Mammary epithelial cell (primary cell): ENCODE data around the gene KLK5.

Experiments used
- CTCF ChIP-seq, 2 donors: IDR thresholded peaks in 1 of 2; conservative IDR thresholded peaks in 1 of 2; 2 replicates each; pipeline ENCODE4 v1.5.1; 2011 to 2012; ENCODE audit warnings: inconsistent platforms in 2 of 2, low read length in 2 of 2, mild to moderate bottlenecking in 2 of 2, control low read depth in 1 of 2, low read depth in 1 of 2; ENCODE audit not compliant: insufficient read depth in 1 of 2; ENCODE audit errors: extremely low read depth in 1 of 2
- EZH2 ChIP-seq: IDR thresholded peaks from 2 replicates; pipeline ENCODE4 v1.6.1; 2012; ENCODE audit warnings: low read length, inconsistent platforms, borderline replicate concordance

- TF ChIP-seq CTCF (conservative IDR thresholded peaks at IDR 0.05 in 1 of 2, IDR thresholded peaks at IDR 0.05 in 1 of 2; ENCODE audit: extremely low read depth in 1 of 2, insufficient read depth in 1 of 2, low read depth in 1 of 2, low read length in 2 of 2) (no peak), EZH2 (peak; percentile 61)
These were observed 41.4 kb downstream of the KLK5 start, which contains the start of gene KLK4 for GRCh38 chr19:50911206-50912101.
